ENCODE measurements around the gene SARS1. TPM values are rescaled to one million over a fixed set of nuclear protein-coding genes. Genes with fewer than 3 reads are reported as not detected.

Gene SARS1
- total and polyA plus RNA-seq, 2 of the 13 experiments (the other 11 are each of a cell fraction or from before 2014, with no cell fraction given), result 103 to 134 TPM

GRCh38 chr1:109274533-109275476 lies 61.1 kb downstream of the SARS1 start (continued):
- TF ChIP-seq TCF12 (IDR thresholded peaks at IDR 0.05) (no peak), TCF12 (CRISPR knock-in tag; IDR thresholded peaks at IDR 0.05) (peak; percentile 27; the same call in 1 of the 2 replicates), ZNF713 (CRISPR knock-in tag; IDR thresholded peaks at IDR 0.05) (no peak), ZNF891 (CRISPR knock-in tag; IDR thresholded peaks at IDR 0.05) (peak; percentile 44; the same call in 1 of the 2 replicates), PAXIP1 (CRISPR knock-in tag; conservative IDR thresholded peaks at IDR 0.05) (peak; percentile 87), ZNF7 (CRISPR knock-in tag; IDR thresholded peaks at IDR 0.05) (no peak), TOE1 (CRISPR knock-in tag; IDR thresholded peaks at IDR 0.05) (no peak), ISL2 (CRISPR knock-in tag; IDR thresholded peaks at IDR 0.05) (peak; percentile 71), ZNF224 (CRISPR knock-in tag; IDR thresholded peaks at IDR 0.05) (peak; percentile 70; the same call in 1 of the 2 replicates), NFIB (CRISPR knock-in tag; IDR thresholded peaks at IDR 0.05; ENCODE audit: borderline replicate concordance) (no peak), ZNF256 (CRISPR knock-in tag; conservative IDR thresholded peaks at IDR 0.05) (no peak), MTF1 (CRISPR knock-in tag; IDR thresholded peaks at IDR 0.05) (no peak), TRIM24 (CRISPR knock-in tag; IDR thresholded peaks at IDR 0.05) (no peak), ZNF253 (CRISPR knock-in tag; IDR thresholded peaks at IDR 0.05; ENCODE audit: borderline replicate concordance) (no peak), HDAC1 (CRISPR knock-in tag; IDR thresholded peaks at IDR 0.05) (peak; percentile 66), CHCHD3 (CRISPR knock-in tag; IDR thresholded peaks at IDR 0.05) (no peak), ZNF30 (CRISPR knock-in tag; IDR thresholded peaks at IDR 0.05) (no peak), ZNF788 (CRISPR knock-in tag; IDR thresholded peaks at IDR 0.05; ENCODE audit: borderline replicate concordance) (peak; percentile 67; the same call in 1 of the 2 replicates)
- TF ChIP-seq, protein P1, sequence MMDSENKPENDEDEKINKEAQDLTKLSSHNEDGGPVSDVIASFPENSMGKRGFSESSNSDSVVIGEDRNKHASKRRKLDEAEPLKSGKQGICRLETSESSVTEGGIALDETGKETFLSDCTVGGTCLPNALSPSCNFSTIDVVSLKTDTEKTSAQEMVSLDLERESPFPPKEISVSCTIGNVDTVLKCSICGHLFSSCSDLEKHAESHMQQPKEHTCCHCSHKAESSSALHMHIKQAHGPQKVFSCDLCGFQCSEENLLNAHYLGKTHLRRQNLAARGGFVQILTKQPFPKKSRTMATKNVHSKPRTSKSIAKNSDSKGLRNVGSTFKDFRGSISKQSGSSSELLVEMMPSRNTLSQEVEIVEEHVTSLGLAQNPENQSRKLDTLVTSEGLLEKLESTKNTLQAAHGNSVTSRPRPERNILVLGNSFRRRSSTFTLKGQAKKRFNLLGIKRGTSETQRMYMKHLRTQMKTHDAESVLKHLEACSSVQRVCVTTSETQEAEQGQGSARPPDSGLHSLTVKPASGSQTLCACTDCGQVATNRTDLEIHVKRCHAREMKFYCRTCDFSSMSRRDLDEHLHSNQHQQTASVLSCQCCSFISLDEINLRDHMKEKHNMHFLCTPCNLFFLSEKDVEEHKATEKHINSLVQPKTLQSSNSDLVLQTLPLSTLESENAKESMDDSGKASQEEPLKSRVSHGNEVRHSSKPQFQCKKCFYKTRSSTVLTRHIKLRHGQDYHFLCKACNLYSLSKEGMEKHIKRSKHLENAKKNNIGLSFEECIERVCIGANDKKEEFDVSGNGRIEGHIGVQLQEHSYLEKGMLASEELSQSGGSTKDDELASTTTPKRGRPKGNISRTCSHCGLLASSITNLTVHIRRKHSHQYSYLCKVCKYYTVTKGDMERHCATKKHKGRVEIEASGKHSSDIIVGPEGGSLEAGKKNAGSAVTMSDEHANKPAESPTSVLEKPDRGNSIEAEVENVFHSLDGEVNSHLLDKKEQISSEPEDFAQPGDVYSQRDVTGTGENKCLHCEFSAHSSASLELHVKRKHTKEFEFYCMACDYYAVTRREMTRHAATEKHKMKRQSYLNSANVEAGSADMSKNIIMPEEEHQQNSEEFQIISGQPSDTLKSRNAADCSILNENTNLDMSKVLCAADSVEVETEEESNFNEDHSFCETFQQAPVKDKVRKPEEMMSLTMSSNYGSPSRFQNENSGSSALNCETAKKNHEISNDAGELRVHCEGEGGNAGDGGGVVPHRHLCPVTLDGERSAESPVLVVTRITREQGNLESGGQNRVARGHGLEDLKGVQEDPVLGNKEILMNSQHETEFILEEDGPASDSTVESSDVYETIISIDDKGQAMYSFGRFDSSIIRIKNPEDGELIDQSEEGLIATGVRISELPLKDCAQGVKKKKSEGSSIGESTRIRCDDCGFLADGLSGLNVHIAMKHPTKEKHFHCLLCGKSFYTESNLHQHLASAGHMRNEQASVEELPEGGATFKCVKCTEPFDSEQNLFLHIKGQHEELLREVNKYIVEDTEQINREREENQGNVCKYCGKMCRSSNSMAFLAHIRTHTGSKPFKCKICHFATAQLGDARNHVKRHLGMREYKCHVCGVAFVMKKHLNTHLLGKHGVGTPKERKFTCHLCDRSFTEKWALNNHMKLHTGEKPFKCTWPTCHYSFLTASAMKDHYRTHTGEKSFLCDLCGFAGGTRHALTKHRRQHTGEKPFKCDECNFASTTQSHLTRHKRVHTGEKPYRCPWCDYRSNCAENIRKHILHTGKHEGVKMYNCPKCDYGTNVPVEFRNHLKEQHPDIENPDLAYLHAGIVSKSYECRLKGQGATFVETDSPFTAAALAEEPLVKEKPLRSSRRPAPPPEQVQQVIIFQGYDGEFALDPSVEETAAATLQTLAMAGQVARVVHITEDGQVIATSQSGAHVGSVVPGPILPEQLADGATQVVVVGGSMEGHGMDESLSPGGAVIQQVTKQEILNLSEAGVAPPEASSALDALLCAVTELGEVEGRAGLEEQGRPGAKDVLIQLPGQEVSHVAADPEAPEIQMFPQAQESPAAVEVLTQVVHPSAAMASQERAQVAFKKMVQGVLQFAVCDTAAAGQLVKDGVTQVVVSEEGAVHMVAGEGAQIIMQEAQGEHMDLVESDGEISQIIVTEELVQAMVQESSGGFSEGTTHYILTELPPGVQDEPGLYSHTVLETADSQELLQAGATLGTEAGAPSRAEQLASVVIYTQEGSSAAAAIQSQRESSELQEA (CRISPR knock-in tag; IDR thresholded peaks at IDR 0.05; ENCODE audit: not compliant biosample characterization), result no peak

Data from HepG2 (cell line).